Stomach smooth muscle (tissue), 2 donors: Measurements from ENCODE around the gene WSCD2.

Experiments used
- H3K27ac ChIP-seq: one replicate; pipeline ENCODE4 v1.7.0; 2013; ENCODE audit warnings: mild to moderate bottlenecking, low read length, inconsistent platforms
- H3K27me3 ChIP-seq, 2 donors: one replicate each; pipeline ENCODE4 v1.7.0; 2013; ENCODE audit warnings: low read length in 2 of 2; ENCODE audit not compliant: insufficient read depth in 2 of 2, control insufficient read depth in 1 of 2
- H3K36me3 ChIP-seq, 2 donors: one replicate each; pipeline ENCODE4 v1.7.0; 2013; ENCODE audit warnings: low read length in 2 of 2; ENCODE audit not compliant: control insufficient read depth in 2 of 2, insufficient read depth in 2 of 2
- H3K4me1 ChIP-seq: one replicate; pipeline ENCODE4 v1.7.0; 2013; ENCODE audit warnings: low read length; ENCODE audit not compliant: control insufficient read depth, insufficient read depth
- H3K4me3 ChIP-seq, 2 donors: one replicate each; pipeline ENCODE4 v1.7.0; 2013; ENCODE audit warnings: low read length in 2 of 2
- H3K9ac ChIP-seq, 2 donors: one replicate each; pipeline ENCODE4 v1.7.0; 2013; ENCODE audit warnings: low read length in 2 of 2, mild to moderate bottlenecking in 1 of 2
- H3K9me3 ChIP-seq, 2 donors: one replicate each; pipeline ENCODE4 v1.7.0; 2013; ENCODE audit warnings: low read length in 2 of 2; ENCODE audit not compliant: control insufficient read depth in 2 of 2
- donor health status: healthy.
- donor health status: Pancreatic carcinoma.

WSCD2 gene

DNA sequence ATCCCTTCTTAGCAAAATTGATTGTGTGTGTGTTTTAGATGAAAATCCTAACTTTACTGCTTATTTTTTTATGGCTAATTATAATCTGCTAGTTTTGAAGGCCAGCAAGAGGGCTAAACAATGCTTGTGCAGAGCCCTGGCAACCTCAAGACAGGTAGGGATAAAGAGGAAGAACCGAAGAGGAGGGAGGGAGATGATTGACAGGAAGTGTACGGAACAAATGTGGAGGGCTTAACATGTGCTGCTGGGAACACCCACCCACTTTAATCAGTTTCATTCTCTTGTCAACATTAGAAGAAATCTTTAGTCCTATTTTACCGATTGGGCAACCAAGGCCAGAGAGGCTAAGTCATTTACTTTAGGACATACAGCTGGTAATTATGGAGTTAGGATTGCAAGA lies 1.4 kb upstream of the WSCD2 start:
- Histone ChIP-seq H3K9ac (no peak overlapping the region), H3K9me3 (peaks cover 2% of the 10 kb centered on the region in 2 donors), H3K4me1 (peaks cover 46% of the 10 kb centered on the region), H3K4me3 (peak overlapping the region in 1 of 2 donors; percentile 47), H3K36me3 (no peaks in the 10 kb centered on the region), H3K27me3 (peaks cover 2 to 4% of the 10 kb centered on the region in 2 donors), H3K27ac (peak overlapping the region; percentile 7)

GRCh38 chr12:108128221-108129016 lies 669 bp upstream of the WSCD2 start:
- Histone ChIP-seq H3K27ac (peak overlapping the region; percentile 60), H3K27me3 (peaks cover 2 to 4% of the 10 kb centered on the region in 2 donors), H3K36me3 (no peaks in the 10 kb centered on the region)

GRCh38 chr12:108131035-108131434 lies 1.9 kb downstream of the WSCD2 start:
- Histone ChIP-seq H3K4me3 (peak overlapping the region; percentile 9 to 81), H3K4me1 (peaks cover 56% of the 10 kb centered on the region), H3K36me3 (peaks cover 0 to 2% of the 10 kb centered on the region in 2 donors), H3K9me3 (no peaks in the 10 kb centered on the region), H3K27ac (no peak overlapping the region), H3K27me3 (peaks cover 2 to 4% of the 10 kb centered on the region in 2 donors), H3K9ac (no peak overlapping the region)

More at GRCh38 chr12:108128221-108129016, 669 bp upstream of the WSCD2 start:
- Histone ChIP-seq H3K9me3 (no peaks in the 10 kb centered on the region), H3K9ac (peak overlapping the region; percentile 47 to 68), H3K4me3 (peak overlapping the region; percentile 60 to 81), H3K4me1 (peaks cover 53% of the 10 kb centered on the region)

GRCh38 chr12:108131657-108132126 lies 2.6 kb downstream of the WSCD2 start:
- Histone ChIP-seq H3K27ac (no peak overlapping the region), H3K9ac (no peak overlapping the region), H3K4me1 (peaks cover 55% of the 10 kb centered on the region), H3K4me3 (peak overlapping the region; percentile 9 to 81), H3K9me3 (no peaks in the 10 kb centered on the region), H3K36me3 (peaks cover 0 to 2% of the 10 kb centered on the region in 2 donors), H3K27me3 (peaks cover 2 to 4% of the 10 kb centered on the region in 2 donors)

DNA sequence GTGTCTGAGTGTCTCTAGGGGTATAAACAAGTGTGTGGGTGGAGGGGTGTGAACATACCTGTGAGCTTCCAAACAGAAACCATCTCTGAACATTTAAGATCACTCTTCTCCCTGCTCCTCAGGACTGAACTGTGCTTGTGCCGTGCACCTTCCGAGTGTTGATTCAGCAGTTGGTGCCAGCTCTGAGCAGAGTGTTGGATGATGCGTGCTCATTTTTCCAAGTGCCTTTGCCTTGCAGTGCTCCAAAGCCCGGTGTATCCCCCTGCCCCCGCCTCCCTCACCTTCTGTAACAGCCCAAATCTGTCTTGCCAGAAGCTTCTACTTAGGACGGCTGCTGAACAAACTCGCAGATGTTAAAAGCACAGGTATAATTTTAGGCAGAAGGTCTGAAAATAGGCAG lies 4.4 kb downstream of the WSCD2 start:
- Histone ChIP-seq H3K36me3 (peaks cover 0 to 2% of the 10 kb centered on the region in 2 donors), H3K9ac (no peak overlapping the region), H3K27me3 (peaks cover 2 to 4% of the 10 kb centered on the region in 2 donors), H3K9me3 (no peaks in the 10 kb centered on the region), H3K27ac (no peak overlapping the region), H3K4me3 (peak overlapping the region in 1 of 2 donors; percentile 81), H3K4me1 (peaks cover 48% of the 10 kb centered on the region)

DNA sequence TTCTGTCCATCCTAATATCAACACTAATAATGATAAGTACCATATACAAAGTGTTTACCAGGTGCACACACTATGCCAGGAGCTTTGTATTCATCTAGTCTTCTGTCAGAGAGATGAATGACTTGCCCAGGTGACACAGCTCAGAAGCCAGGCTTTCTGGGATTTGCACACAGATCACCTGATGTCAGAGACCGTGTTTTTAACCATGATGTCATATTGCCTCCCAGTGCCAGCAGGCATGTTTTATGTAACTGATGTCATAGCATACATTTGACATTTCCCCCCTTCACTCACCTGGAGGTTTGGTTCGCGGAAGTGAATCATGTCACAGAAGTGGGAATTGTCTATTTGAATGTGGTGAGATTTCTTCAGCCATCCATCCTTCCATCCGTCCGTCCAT lies 5.7 kb downstream of the WSCD2 start:
- H3K27me3 ChIP-seq: peaks cover 0 to 2% of the 10 kb centered on the region in 2 donors
- no peak overlapping the region for H3K9ac ChIP-seq
- H3K27ac ChIP-seq: no peak overlapping the region
- H3K9me3 ChIP-seq: no peaks in the 10 kb centered on the region
- peaks cover 40% of the 10 kb centered on the region for H3K4me1 ChIP-seq
- no peak overlapping the region for H3K4me3 ChIP-seq
- peaks cover 0 to 2% of the 10 kb centered on the region in 2 donors for H3K36me3 ChIP-seq

GRCh38 chr12:108135627-108136026 lies 6.5 kb downstream of the WSCD2 start:
- Histone ChIP-seq H3K4me1 (peaks cover 37% of the 10 kb centered on the region), H3K36me3 (peaks cover 0 to 2% of the 10 kb centered on the region in 2 donors), H3K9ac (no peak overlapping the region), H3K4me3 (no peak overlapping the region), H3K27ac (no peak overlapping the region), H3K27me3 (peaks cover 0 to 2% of the 10 kb centered on the region in 2 donors), H3K9me3 (no peaks in the 10 kb centered on the region)

DNA sequence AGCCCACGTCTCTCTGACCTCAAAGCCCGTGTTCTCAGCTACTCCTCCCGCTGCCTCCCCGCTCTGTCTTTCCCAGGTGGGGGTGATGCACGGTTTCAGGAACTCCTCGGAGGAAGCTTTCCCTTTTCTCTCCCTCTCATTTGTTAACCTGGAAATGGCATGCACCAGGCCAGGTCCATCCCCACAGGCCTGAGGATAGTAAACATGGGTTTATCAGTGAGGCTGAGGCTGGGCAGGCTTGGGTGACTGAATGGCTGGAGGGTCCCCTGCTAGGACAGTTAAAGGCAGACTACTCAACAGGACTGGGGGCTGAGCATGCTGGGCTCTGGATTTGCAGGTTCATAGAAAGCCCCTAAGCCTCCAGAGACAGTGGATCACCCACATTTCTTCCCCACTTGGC lies 7.6 kb downstream of the WSCD2 start:
- Histone ChIP-seq H3K9me3 (no peaks in the 10 kb centered on the region), H3K4me3 (no peak overlapping the region), H3K4me1 (peaks cover 26% of the 10 kb centered on the region), H3K9ac (no peak overlapping the region), H3K27ac (no peak overlapping the region), H3K36me3 (peaks cover 0 to 5% of the 10 kb centered on the region in 2 donors), H3K27me3 (peaks cover 0 to 2% of the 10 kb centered on the region in 2 donors)

GRCh38 chr12:108139454-108139853 lies 10.4 kb downstream of the WSCD2 start:
- no peak overlapping the region for H3K9ac ChIP-seq
- H3K4me3 ChIP-seq: no peak overlapping the region
- no peaks in the 10 kb centered on the region for H3K9me3 ChIP-seq
- H3K36me3 ChIP-seq: peaks cover 0 to 5% of the 10 kb centered on the region in 2 donors
- H3K27ac ChIP-seq: no peak overlapping the region
- H3K27me3 ChIP-seq: no peaks in the 10 kb centered on the region
- peaks cover 7% of the 10 kb centered on the region for H3K4me1 ChIP-seq

DNA sequence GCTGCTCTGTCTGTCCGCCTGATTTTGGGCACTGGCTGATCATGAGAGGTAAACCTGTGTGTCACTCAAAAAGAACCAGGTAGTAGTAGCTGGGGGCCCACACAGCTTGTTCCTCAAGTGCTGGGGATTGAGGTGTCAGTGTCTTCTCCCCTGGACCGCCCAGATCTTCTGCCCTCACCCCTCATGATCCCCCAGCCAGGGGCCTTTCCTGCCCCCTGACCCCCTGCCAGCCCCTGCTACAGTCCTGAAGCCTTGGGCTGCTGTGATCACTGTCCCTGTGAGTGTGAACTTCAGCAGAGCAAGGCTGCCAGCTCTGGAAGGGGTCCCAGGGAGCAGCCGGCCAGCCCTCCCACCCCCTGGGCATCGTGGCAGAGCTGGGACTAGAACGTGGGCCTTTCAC lies 11.4 kb downstream of the WSCD2 start:
- H3K4me3 ChIP-seq: no peak overlapping the region
- no peak overlapping the region for H3K27ac ChIP-seq
- peaks cover 0 to 3% of the 10 kb centered on the region in 2 donors for H3K36me3 ChIP-seq
- H3K9me3 ChIP-seq: no peaks in the 10 kb centered on the region
- no peak overlapping the region for H3K9ac ChIP-seq
- H3K4me1 ChIP-seq: peaks cover 7% of the 10 kb centered on the region
- no peaks in the 10 kb centered on the region for H3K27me3 ChIP-seq

- Histone ChIP-seq H3K4me1 (peaks cover 8% of the 10 kb centered on the region), H3K9ac (no peak overlapping the region), H3K4me3 (no peak overlapping the region), H3K36me3 (peaks cover 0 to 3% of the 10 kb centered on the region in 2 donors), H3K9me3 (no peaks in the 10 kb centered on the region), H3K27ac (no peak overlapping the region), H3K27me3 (no peaks in the 10 kb centered on the region)
Measured at GRCh38 chr12:108141600-108142130, 12.6 kb downstream of the WSCD2 start.
